ENCODE measurements around the gene SMIM44. TPM values are rescaled to one million over a fixed set of nuclear protein-coding genes. Genes with fewer than 3 reads are reported as not detected.
A peak's percentile ranks its signal among the peaks of the same experiment; 100 is the strongest.

Gene SMIM44
- total RNA-seq, 3 donors from 2014 or later, result 1.1 to 5.5 (median 5.5) TPM

DNA sequence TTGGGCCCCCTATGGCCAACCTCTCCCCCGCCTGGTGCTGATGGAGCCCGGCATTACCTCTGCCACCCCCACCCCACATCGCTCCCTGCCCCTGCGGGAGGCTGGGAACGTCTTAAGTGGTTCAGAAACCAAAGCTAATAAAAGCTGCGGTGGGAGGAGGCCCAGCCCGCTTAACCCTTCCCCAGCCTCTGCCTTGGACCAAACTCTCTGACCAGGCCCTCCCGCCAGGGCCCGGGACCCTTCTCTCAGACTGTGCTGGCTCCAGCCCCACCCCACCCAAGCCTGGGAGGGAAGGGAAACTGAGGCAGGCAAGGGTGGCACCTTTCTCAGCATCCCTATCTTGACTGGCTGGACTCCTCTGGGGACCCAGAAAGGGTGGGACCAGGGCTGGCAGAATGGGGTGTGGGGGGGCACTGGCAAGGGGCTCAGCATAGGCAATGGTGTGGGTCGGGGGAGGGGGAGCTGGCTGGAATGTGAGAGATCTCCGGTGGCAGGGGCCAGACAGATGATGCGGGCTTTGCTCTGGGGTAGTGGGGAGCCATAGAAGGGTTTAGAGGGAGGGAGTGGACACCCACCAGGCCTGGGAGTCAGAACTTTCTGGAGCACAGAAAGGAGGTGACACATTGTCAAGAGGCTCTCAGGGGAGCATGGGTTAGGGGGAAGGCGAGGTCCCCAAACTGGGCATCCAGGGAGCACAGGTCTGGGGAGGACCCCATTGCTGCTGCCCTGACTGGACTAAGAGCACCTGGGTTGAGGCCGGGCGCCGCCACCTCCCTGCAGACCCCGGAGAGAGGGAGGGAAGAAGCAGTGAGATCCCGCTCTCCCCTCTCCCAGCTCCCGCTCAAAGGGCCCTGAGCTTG, 24.8 kb downstream of the SMIM44 start:
- intact Hi-C loops (cut with DNase I, micrococcal nuclease), result no loop called here
- Histone ChIP-seq H3K4me1 (ENCODE audit: low read depth) (peaks cover 8% of the 10 kb centered on the region), H3K4me3 (no peak overlapping the region), H3K9me3 (no peaks in the 10 kb centered on the region), H3K36me3 (ENCODE audit: low read depth) (peaks cover 6% of the 10 kb centered on the region)
- no peak for TF ChIP-seq CTCF (IDR thresholded peaks at IDR 0.05)
- peak; percentile 7 for ATAC-seq
- no peak for DNase-seq

DNA sequence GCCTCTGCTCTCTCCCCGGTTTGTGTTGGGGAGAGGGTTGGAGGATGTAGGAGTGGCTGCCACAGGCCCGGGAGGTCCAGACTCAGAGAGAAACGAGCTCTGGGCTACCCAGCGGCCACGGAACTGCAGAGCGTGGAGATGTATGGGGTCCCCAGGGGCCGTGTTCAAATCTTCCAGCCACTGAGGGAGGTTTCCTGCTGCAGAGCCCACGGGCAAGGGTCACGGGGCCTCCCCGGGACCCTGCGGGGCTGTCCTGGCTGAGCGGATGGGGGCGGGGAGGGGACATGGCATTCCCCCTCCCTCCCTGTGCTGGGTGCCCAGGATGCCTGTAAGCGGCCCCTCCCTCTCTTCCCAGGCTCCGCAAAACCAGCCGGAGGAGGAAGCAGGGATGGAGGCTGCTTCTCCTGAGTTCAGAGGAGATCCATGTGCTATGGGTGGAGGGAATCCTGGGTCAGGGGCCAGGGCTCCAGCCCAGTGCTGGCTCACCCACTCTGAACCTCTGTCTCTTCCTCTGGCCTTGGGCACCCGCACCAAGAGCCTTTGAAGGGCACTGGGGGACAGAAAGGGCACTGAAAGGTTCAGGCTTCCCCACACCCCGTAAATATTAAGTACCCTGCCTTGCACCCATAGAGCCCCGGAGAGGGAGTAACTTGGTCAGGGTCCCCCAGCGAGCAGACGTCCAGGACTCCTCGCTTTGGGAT, 25.6 kb downstream of the SMIM44 start:
- no peak for DNase-seq
- intact Hi-C loops (cut with DNase I, micrococcal nuclease), result no loop called here
- peaks cover 8% of the 10 kb centered on the region for H3K4me1 ChIP-seq (ENCODE audit: low read depth)
- H3K36me3 ChIP-seq (ENCODE audit: low read depth), result peaks cover 6% of the 10 kb centered on the region
- no peak for TF ChIP-seq CTCF (IDR thresholded peaks at IDR 0.05)
- H3K4me3 ChIP-seq, result no peak overlapping the region
- peak; percentile 7 for ATAC-seq
- no peaks in the 10 kb centered on the region for H3K9me3 ChIP-seq

DNA sequence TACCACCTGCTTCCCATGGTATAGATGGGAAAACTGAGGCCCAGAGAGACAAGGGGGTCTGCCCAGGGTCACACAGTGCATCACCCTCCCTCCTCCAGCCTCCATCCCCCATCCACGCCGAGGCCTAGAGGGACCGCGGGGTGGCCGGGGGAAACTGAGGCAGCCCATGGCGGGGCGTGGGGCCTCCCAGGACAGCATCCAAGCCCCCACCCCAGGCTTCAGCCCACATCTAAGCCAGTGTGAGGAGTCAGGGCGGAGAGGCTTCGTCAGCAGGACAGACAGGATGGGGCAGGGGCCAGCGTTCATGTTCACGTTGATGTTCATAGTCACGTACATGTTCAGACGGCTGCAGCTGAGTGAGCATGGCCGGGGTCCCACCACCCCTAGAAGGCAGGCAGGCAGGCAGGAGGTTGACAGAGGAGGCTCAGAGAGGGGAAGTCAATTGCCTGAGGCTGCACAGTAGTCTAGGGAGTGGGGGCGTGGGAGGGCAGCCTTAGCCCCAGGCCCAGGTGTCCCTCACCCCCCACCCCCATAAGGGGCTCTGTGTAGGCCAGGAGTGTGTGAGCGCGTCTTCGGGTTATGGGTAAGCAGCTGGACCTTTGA, 26.2 kb downstream of the SMIM44 start:
- Histone ChIP-seq H3K9me3 (no peaks in the 10 kb centered on the region), H3K4me1 (ENCODE audit: low read depth) (peaks cover 8% of the 10 kb centered on the region), H3K36me3 (ENCODE audit: low read depth) (peaks cover 6% of the 10 kb centered on the region), H3K4me3 (no peak overlapping the region)
- no peak for DNase-seq
- no peak for ATAC-seq
- no peak for TF ChIP-seq CTCF (IDR thresholded peaks at IDR 0.05)
- intact Hi-C loops (cut with DNase I, micrococcal nuclease), result no loop called here

DNA sequence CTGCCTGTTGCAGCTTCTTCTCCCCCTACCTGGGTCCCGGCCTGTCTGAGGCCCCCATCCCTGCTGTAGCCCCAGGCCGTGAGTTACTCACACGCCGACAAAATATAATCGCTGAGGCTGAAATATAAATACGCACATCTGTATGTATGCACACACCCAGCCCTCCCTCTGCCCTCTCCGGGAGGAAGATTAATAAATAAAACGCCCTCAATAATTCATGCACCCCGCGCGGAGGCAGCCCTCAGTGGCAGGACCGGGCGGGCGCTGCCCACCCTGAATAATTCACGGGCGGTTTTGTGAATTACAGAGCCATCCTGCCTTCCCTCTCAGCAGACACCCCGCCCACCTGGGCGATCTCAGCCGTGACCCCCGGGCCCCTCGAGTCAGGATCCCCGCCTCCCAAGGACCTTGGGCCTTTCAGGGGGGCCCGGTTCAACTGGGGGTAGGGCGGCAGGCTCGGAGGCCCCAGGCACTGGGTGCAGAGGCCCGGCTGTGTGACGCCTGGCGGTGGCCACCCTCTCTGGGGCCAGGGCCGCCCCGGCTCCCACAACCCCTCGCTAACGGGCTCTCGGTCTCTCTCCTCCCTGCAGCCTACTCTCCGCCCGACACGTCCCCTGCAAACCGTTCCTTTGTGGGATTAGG, 27.2 kb downstream of the SMIM44 start:
- intact Hi-C loops (cut with DNase I, micrococcal nuclease), result no loop called here
- Histone ChIP-seq H3K4me1 (ENCODE audit: low read depth) (peaks cover 8% of the 10 kb centered on the region), H3K9me3 (no peaks in the 10 kb centered on the region), H3K4me3 (no peak overlapping the region), H3K36me3 (ENCODE audit: low read depth) (peaks cover 6% of the 10 kb centered on the region)
- ATAC-seq (no peak), DNase-seq (no peak)
- no peak for TF ChIP-seq CTCF (IDR thresholded peaks at IDR 0.05)

GRCh38 chr19:3455393-3455955, 27.8 kb downstream of the SMIM44 start:
- intact Hi-C loops (cut with DNase I, micrococcal nuclease), result no loop called here
- Histone ChIP-seq H3K9me3 (no peaks in the 10 kb centered on the region), H3K36me3 (ENCODE audit: low read depth) (peaks cover 6% of the 10 kb centered on the region), H3K4me1 (ENCODE audit: low read depth) (peaks cover 8% of the 10 kb centered on the region), H3K4me3 (no peak overlapping the region)
- no peak for TF ChIP-seq CTCF (IDR thresholded peaks at IDR 0.05)
- ATAC-seq, result no peak
- DNase-seq, result no peak
